ENCODE results near the gene DDX23. TPM values are rescaled to one million over a fixed set of nuclear protein-coding genes. Genes with fewer than 3 reads are reported as not detected.

Gene DDX23
- polyA plus RNA-seq, 4 donors = 86.1 to 106 (median 102) TPM

DNA sequence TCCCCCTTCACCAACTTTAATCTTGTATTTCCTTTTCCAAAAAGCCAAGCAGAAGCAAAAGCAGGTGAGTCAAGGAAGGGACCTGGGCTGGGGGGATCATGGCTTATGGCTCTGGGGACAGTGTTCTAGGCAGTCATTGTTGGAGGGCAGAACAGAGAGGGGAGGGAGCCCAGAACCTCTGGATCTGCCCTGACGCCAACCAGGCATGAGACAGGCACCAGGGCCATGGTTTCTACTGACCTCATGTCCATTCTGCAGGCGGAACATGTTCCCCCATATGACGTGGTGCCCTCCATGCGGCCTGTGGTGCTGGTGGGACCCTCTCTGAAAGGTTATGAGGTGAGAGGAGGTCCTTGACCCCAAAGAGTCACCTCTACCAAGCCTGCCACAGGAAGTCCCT, 27.1 kb downstream of the DDX23 start:
- DNase-seq (ENCODE audit: low read depth in 4 of 4, low spot score in 3 of 4) = no peak

- DNase-seq (ENCODE audit: low read depth in 4 of 4, low spot score in 3 of 4) = no peak
Measured at GRCh38 chr12:48824112-48824511, 27.9 kb downstream of the DDX23 start.

DNA sequence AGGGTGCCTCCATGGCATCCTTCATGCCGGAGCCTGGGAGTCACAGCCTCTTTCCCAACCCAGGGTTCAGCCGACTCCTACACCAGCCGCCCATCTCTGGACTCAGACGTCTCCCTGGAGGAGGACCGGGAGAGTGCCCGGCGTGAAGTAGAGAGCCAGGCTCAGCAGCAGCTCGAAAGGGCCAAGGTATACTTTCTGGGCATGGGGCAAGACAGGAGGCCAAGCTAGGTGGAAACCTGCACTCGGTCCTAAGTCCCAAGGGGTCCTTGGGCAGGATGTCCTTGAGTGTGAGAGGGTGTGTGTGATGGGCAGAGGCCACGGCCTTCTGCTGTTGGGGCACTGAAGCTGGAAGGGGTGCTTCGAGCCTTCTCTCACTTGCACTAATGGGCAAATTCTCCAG, 28.7 kb downstream of the DDX23 start:
- no peak for DNase-seq (ENCODE audit: low read depth in 4 of 4, low spot score in 3 of 4)

GRCh38 chr12:48822711-48823110, 29.3 kb downstream of the DDX23 start:
- no peak for DNase-seq (ENCODE audit: low read depth in 4 of 4, low spot score in 3 of 4)

DNA sequence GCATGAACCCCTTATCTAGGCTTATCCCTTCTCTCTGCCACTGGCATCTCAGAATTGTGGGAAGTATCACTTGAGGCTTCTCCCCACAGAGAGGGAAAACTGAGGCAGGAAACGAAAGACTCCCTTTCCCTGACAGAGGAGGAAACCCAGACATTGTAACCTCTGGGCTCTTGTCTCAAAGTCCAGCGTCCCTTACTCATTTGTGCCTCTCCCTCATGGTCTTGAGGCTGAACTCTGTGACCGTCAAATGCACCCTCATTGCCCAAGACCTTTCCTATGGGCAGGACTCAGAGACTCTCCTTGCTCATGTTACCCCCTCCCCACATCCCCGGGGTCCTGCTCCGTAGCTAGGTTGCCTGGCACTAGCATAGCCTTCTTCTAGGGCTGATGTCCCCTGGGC, 29.8 kb downstream of the DDX23 start:
- no peak for DNase-seq (ENCODE audit: low read depth in 4 of 4, low spot score in 3 of 4)

GRCh38 chr12:48819986-48820725, 31.8 kb downstream of the DDX23 start:
- no peak for DNase-seq (ENCODE audit: low read depth in 4 of 4, low spot score in 3 of 4)

DNA sequence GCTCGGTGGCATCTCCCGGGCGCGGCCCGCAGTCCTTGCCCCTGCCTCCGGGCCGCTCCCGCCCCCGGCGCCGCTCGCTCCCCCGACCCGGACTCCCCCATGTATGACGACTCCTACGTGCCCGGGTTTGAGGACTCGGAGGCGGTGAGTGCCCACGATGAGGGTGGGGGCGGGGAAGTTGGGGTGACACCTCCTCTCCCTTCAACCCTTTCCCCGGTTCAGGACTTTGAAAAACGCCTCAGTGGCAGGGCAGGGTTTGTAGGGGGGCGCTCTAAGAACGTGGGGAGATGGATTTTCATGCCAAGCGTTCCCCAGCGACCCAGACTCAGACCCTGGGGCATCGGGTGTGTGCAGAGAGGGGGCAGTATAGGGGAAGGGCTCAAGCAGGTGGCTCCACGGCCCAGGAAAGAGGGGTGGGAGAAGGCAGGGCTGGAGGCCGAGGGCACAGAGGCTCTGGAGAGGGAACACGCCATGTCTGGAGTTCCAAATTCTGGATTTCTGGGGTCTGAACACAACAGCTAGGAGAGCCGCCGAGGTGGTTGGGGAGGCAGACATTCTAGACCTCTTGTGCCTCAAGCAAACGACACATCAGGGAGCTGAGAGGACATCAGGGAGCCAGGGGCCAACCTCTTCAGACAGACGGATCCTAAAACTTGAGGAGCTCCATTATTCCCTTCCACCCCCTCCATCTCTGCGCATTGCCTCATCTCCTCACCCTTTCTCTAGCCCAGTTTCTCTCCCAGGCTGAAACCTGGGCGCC, 33.0 kb downstream of the DDX23 start:
- DNase-seq (ENCODE audit: low read depth in 4 of 4, low spot score in 3 of 4) = no peak

- DNase-seq (ENCODE audit: low read depth in 4 of 4, low spot score in 3 of 4) = no peak
Measured at GRCh38 chr12:48817873-48818830, 33.8 kb downstream of the DDX23 start, which contains the start of gene CACNB3. Gene CACNB3 (plus strand): TSS chr12:48818496. CDS start chr12:48818930, 434 bp downstream.

GRCh38 chr12:48816143-48816854, 35.7 kb downstream of the DDX23 start:
- no peak for DNase-seq (ENCODE audit: low read depth in 4 of 4, low spot score in 3 of 4)

- DNase-seq (ENCODE audit: low read depth in 4 of 4, low spot score in 3 of 4) = peak in 1 of 4 donors; percentile 82
Measured at GRCh38 chr12:48815126-48816110, 36.5 kb downstream of the DDX23 start.

DNA sequence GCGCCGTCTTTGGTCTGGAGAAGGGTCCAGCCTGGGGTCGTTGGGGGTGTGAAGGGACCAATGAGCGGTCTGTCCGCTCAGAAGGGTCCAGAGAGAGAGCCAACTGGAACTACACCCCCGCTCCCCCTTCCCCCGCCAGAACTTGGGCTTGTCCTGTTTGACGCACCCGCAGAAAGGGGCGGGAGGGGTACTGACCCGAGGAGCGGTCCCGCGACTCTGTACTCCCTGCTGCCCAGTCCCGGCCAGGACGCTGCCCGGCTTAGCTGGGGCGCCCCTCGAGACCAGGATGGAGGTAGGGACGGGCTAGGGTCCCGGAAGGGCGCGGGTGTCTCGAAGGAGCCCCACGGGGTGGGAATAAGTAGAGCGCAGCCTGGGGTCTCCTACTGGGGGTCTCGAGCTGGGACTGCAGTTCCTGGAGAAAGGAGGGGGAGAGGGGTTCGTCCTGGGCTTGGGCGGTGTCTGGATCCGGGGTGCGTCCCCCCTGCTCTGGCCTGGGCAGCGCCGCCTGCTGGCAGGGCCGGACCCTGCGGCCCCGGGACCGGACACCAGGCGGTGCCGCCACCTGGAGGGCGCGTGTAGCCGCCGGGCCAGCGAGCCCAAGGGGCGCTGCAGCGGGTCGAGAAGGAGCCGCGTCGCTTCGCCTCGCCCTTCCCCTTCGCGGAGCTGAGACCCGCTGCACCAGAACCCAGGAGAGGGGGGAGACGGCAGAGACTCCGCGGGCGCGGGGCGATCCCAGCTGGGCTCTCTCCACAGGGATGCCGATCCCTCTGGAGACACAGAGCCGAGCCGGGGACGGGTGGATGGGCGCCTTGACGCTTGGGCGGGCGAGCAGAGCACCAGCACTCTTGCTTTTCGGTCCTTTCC, 37.5 kb downstream of the DDX23 start:
- DNase-seq (ENCODE audit: low read depth in 4 of 4, low spot score in 3 of 4) = no peak

DNA sequence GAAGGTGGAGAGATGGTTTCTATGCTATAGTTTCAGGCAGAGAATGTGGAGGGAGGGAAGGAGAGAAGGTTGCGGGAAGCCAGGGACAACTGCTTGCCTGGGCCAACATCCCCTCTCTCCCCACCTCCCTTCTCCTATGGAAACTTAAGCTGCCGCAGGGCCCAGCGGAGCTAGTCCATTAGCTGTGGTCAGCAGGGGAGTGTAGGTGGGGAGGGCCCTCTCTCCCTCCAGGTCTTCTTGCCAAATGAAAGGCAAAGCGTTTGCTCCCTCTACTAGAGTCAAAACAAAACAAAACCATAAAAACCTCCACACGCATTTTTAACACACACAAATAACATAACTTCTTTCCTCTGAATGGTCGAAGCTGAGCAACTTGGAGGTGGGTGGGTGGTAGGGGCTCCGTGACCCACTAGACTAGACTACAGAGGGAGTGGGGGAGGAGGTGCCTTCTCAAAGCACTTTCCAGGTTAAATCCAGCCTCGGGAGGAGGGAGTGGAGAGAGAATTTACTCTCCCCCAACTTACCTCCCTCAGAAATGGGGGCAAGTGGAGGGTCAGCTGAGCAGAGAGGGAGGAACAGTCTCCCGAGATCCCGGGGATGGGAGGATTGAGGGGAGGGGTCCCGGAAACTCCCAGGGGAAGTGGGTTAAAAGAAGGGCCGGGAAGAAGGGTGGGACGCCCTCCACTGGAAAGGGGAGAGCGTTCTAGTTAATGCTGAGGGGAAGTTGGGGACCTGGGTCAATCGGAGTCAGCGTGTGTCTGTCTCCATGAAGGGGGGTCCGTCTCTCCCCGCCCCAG, 38.3 kb downstream of the DDX23 start:
- no peak for DNase-seq (ENCODE audit: low read depth in 4 of 4, low spot score in 3 of 4)

DNA sequence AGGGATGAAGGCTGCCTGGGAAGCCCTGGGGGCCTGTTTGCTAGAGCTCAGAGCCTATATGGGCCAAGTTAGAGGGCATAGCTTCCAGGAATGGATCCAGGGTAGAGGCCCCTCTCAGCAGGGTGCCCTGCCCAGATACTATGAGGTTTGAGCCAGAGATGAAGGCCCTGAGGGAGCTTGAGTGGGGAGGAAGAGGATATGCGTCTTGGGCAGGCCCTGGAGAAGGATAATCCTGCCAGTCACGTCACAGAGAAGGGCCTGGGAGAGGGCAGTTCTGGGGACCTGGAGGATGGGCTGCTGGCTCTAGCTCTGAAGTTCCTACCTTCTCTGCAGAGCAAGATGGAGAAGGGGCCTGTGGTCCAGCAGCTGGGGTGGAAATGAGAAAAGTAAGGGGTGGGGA, 39.6 kb downstream of the DDX23 start:
- DNase-seq (ENCODE audit: low read depth in 4 of 4, low spot score in 3 of 4) = no peak

DNA sequence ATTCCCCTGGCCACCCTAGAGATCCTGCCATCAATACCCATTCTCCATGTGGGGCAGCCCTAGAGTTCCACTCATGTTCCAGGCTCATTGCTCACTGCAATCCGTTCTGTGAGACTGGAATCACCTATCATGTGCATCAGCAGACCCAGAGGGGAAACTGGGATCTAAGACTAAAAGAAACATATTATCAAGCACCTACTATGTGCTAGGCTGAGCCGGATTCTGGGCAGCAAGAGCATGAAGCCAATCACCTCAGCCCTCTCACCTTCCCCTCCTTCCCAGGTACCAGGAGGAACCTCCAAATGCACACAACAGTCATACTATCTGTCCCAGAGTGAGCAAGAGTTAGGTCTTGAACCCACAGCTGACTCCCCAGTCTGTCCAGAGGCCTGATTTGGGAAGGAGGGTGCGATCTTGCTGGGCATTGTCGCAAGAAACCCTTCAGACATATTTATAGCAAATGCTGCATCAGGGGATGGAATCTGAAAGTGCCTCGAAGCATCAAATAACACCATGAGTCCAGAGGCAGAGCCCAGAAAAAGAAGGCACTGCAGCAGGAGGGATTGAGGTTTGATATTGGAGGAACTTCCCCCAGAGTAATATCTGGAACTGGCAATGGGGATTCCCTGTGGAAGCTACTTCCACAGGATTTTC, 40.4 kb downstream of the DDX23 start:
- DNase-seq (ENCODE audit: low read depth in 4 of 4, low spot score in 3 of 4) = no peak

- DNase-seq (ENCODE audit: low read depth in 4 of 4, low spot score in 3 of 4) = no peak
Measured at GRCh38 chr12:48810903-48811431, 41.0 kb downstream of the DDX23 start.

DNA sequence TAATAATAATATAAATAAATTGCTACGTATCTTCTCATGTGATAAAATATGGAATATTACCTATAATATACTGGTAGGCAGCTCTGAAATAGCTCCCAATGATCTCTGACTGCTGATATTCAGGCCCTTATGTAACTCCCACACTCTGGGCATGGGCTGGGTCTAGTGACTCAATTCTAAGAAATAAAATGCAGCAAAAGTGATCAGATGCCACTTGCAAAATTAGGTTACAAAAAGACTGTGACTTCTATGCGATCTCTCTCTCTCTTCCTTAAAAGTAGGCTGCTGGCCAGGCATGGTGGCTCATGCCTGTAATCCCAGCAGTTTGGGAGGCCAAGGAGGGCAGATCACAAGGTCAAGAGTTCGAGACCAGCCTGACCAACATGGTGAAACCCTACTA, 44.0 kb downstream of the DDX23 start:
- no peak for DNase-seq (ENCODE audit: low read depth in 4 of 4, low spot score in 3 of 4)

DNA sequence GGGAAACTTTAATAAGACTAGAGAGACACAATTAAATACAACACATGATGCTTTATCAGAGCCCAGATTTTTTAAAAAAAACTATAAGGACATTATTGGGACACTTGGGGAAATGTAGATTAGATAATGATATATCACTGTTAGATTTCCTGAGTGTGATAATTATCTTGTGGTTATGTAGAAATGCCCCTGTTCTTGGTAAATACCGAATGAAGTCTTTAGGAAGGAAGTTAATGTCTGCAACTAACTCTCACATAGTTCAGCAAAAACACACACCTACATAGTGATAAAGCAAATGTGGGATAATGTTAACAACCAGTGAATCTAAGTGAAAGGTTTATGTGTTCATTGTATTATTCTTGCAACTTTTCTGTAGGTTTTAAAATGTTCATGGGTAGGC, 48.3 kb downstream of the DDX23 start:
- no peak for DNase-seq (ENCODE audit: low read depth in 4 of 4, low spot score in 3 of 4)
